GM21367 (cell line): ENCODE data around the gene TARS1.
"Not testable (repeated sequence)": the region's sequence is repeated elsewhere in the genome, so short reads cannot be mapped to it uniquely, and the experiment has no call there.

Experiments used
- ATAC-seq: cut with Tn5 transposase; IDR thresholded peaks from one replicate; pipeline ENCODE4 v1.9.1; 2021; ENCODE audit not compliant: unreplicated experiment

The TARS1 gene

DNA sequence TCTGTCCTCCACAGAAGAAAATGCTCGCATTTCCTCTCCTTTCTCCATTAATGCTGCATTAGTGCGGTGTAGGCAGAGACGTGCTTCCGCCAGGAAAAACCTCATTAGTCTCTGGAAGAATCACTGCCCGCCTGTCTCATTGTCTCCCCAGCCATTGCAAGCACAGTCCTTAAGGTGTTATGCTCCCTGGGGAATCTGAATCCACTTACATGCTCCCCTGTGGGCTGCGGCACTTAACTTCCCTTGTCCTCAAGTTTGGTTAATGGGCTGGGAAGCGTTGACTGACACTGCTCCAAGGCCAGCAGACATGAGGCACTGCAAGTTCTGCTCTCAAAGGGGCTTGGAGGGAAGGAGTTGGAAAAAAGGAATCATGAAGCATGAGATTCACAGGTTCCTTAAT, 41.6 kb downstream of the TARS1 start:
- no peak for ATAC-seq

DNA sequence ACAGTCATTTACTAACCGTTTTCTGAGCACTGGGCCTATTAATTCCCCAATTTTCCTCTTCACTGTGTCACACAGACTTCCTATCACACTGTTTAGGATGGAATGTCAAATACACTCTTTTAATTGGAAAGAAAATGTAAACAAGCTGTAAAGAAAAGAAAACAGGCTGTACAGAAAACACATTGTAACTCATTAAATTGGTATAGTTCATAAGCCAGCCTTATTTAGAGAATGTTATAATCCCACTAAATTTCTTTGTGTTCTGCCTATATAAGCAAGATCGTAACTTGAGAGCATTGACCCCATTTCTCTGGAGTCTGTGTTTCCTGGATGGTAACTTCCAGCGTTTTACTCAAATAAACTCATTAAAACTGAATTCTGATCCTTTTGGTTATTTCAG, 46.5 kb downstream of the TARS1 start:
- no peak for ATAC-seq

DNA sequence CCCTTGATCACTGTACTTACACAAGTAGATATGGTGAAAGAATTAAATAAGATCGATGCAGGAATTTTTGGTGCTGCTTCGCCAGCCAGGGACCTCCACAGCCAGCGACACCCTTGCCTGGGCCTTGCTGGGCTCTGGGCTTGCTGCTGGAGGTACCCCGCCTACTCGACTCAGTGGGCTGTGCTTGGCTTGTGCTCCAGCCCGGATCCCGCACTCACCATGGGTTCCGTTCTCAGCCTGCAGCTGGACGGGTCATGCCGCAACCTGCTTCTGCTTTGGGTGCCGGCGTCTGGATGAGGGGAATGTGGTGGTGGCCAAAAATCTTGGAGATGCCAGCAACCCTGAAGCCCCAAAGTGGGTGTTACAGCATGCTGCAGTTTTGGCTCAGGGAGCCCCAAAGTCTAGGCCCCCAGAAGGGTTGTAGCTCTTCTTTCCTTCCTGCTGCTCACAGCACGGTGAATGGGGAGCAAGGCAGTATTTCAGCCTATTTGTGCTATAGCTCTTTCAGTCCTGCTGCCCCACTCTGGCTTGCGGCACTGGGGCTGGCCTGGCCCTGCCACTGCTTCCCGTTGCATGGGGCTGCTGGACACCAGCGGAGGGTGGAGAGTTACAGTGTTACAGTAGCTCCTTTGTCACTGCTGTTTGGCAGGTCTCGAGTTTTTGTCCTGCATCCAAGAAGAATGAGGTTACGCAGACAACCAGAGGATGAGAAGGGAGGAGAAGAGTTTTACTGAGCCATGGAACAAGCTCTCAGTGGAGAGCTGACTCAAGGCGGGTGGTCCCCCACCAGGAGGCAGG, 48.0 kb downstream of the TARS1 start:
- no peak for ATAC-seq

DNA sequence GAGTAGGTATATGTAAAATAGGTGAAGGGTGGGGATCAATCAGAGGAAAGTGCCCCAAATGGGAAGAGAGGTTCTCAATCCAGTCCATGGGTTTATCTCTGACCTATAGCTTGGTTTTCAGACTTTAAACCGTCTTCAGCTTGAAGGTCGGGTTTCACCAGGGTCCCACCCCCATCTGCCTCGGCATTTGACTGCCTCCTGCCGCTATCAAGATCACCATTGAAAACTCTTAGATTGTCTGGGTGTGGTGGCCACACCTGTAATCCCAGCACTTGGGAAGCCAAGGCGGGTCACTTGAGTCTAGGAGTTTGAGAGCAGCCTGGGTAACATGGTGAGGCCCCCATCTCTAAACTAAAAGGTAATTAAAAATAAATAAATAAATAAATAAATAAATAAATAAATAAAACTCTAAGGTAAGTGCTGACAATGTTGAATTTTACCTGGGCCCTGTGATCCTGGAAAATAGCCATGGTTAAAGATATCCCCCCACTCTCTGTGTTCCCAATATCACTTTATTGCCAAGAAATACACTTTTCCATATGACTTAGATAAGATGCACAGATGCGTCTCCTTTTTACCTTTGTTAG, 48.8 kb downstream of the TARS1 start:
- ATAC-seq: no peak

DNA sequence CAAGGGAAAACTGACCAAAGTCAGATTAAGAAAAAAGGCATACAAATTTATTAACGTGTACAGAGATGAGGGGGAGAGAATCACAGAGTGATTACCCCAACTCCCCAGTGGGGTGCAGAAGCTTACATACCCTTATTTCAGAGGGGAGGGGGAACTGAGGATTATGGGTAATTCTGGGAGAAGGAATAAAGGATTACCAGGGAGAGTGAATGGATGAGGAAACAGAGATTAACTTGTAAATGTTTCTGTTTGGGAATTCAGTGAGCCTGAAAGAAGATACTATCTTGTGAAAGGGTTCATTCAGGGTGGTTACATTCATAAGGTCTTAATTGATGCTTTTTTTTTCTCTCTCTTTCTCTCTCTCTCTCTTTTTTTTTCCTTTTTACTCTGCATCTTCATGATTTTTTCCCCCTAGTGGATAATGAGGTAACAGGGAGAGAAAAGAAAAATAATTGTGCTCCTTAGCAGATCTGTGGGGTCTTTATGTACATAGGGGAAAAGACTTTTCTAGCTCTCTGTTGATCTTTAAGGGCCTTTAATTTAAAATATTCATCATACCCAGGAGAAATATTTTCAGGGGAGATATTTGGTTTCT, 49.4 kb downstream of the TARS1 start:
- ATAC-seq: no peak

DNA sequence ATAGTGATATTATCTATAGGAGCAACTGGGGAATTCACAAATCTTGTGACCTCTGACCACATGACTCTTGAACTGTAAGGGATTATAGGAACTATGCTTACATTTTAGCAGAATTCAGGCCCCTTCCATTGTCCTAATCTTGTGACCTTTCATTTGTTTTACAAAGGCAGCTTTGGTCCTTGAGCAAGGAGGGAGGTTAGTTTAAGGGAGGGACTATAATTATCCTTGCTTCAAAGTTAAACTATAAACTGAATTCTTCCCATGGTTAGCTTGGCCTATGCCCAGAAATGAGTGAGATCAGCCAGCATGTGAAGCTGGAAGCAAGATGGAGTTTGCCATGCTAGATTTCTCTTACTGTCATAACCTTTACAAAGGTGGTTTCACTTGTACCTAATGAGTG, 51.2 kb downstream of the TARS1 start:
- ATAC-seq: no peak

DNA sequence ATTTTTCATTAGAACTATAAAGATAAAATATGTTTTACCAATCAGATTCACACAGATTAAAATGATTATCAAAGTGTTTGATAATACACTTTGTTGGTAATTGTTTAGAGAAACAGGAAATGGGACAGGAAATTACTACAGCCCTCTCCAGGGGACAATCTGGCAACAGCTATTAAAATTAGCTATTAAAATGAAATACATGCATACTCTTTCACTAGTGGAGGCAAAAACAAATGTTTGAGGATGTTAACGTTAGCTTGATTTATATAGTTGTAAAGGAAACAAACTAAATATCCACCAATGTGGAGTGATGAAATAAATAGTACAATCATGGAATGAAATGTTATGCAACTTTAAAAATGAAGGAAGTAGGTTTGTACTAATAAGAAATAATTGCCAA, 53.7 kb downstream of the TARS1 start:
- no peak for ATAC-seq

DNA sequence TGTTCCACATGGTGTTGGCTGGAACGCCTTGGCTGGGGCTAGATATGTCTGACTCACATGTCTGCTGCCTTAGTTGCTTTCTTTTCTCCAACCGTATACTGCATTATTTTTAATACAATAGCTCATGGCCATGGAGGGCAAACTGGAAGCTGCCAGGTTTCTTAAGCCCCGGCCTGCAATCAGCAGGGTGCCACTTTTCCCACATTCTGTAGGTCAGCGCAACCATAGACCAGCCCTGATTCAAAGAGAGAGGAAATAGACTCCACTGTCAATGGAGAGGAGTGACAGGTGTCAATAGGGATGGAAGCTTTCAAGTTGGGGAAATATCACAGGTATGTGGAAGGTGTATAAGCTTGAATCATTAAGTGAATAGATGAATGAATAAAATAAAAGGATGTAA, 60.5 kb downstream of the TARS1 start:
- no peak for ATAC-seq

DNA sequence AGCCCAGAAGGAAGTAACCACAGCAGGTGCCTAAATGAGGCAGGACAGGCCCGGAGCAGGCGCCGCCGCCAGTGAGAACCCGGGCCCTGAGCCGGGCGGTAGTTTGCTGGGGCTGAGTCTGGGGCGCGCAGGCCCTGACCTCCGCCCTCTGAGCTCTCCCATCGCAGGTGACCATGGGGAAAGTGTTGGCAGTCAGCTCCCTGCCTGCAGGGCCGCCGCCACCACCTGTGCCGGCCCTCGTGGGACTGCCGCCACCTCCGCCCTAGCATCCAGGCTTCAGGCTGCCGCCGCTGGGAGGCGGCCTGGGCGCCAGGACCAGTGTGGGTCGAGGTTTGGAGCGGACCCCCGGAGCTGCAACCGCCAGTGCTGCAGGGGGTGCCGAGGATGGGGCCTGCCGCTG, 61.1 kb downstream of the TARS1 start:
- no peak for ATAC-seq

DNA sequence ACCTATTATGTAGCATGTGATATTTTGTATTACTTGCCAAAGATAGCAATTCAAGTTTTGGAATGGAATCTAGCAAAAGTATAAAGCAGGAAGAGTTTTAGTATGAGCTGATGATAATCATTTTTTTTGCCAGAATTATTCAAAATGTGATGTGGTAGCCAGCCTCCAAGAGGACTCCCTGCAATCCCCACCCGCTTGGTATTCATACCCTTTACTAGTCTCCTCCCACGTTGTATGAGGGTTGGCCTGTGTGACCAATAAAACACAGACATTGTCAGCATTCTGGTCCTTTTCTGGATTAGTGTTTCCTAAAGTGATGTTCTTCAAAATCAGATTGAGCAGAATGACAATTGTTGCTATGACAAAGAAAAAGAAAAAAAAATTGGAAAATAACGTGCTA, 63.8 kb downstream of the TARS1 start:
- ATAC-seq: no peak

DNA sequence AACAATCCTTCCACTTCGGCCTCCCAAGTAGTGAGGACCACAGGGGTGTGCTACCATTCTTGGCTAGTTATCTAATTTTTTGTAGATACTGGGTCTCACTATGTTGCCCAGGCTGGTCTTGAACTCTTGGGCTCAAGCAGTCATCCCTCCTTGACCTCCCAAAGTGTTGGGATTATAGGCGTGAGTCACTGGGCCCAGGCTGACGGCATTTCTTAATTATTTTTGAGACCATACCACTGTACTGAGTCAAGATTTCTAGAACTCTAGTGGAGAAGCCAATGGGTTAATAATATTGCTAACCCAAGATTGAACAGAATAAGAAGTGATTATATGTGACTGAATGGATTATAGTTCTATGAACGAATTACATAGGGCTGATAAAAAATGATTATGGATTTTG, 66.7 kb downstream of the TARS1 start:
- ATAC-seq: no peak

DNA sequence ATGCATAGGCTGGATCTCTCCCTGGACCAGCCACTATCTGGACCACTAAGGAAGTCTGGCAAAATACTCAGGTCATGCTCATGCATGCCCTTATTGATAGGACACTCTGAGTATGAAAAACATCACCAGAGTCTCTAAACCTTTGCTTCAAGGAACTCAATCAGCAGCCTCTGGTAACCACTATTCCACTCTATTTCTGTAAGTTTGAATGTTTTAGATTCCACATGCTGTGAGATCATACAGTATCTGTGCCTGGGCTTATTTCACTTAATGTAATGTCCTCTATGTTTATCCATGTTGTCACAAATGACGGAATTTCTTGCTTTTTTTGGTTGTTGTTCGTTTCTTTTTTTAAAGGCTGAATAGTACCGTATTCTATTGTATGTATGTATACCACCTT, 68.3 kb downstream of the TARS1 start:
- no peak for ATAC-seq

DNA sequence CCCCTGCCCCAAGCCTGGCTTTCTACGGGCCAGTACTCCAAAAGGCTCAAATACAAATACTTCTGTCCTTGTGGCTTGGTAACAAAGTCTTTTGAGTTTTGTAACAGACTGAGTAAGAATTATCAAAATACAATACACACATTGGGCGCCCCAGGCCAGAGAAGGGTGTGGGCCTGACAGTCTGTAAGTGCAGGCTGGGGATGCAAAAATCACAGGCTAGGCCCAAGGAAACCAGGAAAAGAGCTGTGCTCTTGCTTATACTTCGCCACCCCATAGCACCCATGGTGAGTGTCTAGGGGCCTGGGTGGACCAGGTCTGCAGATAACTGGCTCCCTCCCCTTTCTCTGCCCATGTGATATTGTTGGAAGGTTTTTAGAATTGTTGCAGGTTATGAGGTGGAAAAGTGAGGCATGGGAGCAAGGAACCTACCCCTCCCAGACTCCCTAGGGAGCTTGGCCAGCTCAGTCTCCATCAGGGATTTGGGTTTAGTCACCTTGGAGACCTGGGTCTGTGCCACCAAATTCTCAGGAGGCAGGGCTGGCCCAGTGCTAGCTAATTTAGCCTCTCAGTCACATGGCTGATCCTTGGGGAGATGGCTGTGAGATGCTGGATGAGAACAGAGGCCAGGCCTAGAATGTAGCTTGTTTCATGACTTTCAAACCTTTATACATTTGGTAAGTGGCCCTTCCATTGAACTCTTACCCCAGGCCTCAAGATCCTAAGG, 72.9 kb downstream of the TARS1 start:
- no peak for ATAC-seq

DNA sequence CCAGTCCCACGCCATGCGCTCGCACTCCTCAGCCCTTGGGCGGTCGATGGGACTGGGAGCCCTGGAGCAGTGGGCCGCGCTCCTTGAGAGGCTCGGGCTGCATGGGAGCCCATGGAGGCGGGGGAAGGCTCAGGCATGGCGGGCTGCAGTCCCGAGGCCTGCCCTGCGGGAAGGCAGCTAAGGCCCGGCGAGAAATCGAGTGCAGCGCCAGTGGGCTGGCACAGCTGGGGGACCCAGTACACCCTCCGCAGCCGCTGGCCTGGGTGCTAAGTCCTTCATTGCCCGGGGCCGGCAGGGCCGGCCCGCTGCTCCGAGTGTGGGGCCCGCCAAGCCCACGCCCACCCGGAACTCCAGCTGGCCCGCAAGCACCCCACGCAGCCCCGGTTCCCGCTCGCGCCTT, 74.6 kb downstream of the TARS1 start:
- not testable (repeated sequence) for ATAC-seq

DNA sequence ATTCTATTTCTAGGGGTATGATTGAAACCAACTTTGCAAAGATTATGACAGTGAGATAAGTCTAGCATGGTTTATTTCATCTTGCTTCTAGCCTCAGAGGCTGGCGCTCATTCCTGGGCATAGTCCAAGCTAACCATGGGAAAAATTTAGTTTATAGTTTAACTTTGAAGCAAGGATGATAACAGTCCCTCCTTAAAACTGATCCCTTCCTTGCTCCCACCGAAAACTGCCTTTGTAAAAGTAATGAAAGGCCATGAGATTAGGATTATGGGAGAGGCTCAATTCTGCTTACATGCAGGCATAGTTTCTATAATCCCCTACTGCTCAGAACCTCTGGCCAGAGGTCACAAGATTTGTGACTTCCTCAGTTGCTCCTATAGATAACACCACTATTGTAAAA, 75.7 kb downstream of the TARS1 start:
- no peak for ATAC-seq
